Heart left ventricle (tissue), 13 donors: ENCODE results near the gene ACSF3.

Source experiments
- CTCF ChIP-seq, 12 donors: fragments of 200-600 bp; sonication (generic) in 4 of 12; IDR thresholded peaks; one replicate each; pipeline versions ENCODE4 v1.5.0 to v1.8.0; 2018 to 2022; ENCODE audit warnings: antibody characterized with exemption in 12 of 12, mild to moderate bottlenecking in 5 of 12
- POLR2A ChIP-seq, 2 donors: fragments of 450-650 bp; IDR thresholded peaks; one replicate each; pipeline ENCODE4 v1.6.1; 2017; ENCODE audit warnings: antibody characterized with exemption in 2 of 2, mild to moderate bottlenecking in 2 of 2, moderate library complexity in 2 of 2
- donor health status: ischemic (EF 13 %, LVEDD 7.1; RV severe dilation, severe dysfunction).
- donor health status: DM: no; HTN: yes; CAD: no.
- donor health status: DM: no; HTN: no; CAD: no.
- donor health status: ischemic (EF 25% LVEDD 6.9; RV normal size, moderate dysfunction).
- donor health status: ischemic (EF 25% LVEDD 5.7; RV mildly dilated, moderate dysfunction).
- donor health status: ischemic (EF 35%, LVEDD 5.7; RV mildly dilated, moderate dysfunction).
- donor health status: nonischemic (EF 11% LVEDD 7.7; RV severe dilation, severe dysfunction).
- donor health status: DM: yes; HTN: yes; CAD: no.
- donor health status: PGD.
- donor health status: ischemic (EF 29% LVEDD 5.4; RV normal size, mild dysfunction).
- donor health status: nonischemic (EF 23%, LVEDD 6.1; RV moderate dilation, normal function).

DNA sequence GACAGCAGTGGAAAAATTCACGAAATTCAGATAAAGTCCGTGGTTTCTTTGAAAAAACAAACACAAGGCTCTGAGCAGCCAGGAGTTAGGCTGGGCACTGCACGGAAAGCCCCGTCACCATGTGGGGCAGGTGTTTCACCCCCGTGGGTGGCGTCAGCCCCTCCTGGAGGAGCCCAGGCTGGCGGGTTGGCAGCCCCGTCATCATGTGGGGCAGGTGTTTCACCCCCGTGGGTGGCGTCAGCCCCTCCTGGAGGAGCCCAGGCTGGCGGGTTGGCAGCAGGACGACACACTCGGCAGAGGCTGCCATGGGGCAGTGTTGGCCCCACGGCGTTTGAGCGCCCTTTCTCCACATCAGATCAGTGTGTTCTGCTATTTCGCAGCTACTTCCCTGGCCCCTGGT lies 38.1 kb downstream of the ACSF3 start:
- no peak for TF ChIP-seq CTCF (IDR thresholded peaks at IDR 0.05)
- no peak for TF ChIP-seq POLR2A (IDR thresholded peaks at IDR 0.05)
